Measurements from ENCODE around the gene ZNF736. TPM values are rescaled to one million over a fixed set of nuclear protein-coding genes. Genes with fewer than 3 reads are reported as not detected.
"Not testable (repeated sequence)": the region's sequence is repeated elsewhere in the genome, so short reads cannot be mapped to it uniquely, and the experiment has no call there.

Gene ZNF736
- total and polyA plus RNA-seq, 2 of the 4 experiments (the other 2 are of a cell fraction): 1.9 to 8.1 TPM

GRCh38 chr7:64316031-64316742, 2.4 kb downstream of the ZNF736 start:
- in situ Hi-C loops (cut with MboI; ENCODE audit: low sequenced_read_pairs); H3K4me1 ChIP-seq (ENCODE audit: control insufficient read depth, insufficient read depth, low read length); H3K36me3 ChIP-seq (ENCODE audit: control insufficient read depth, insufficient read depth, low read length); H4K5ac ChIP-seq (ENCODE audit: low read depth, low read length); H4K20me1 ChIP-seq (ENCODE audit: insufficient read depth, low read length); dilution Hi-C loops (cut with HindIII; ENCODE audit: low sequenced_read_pairs, unreplicated experiment); H3K9ac ChIP-seq (ENCODE audit: low read depth, low read length); H2BK120ac ChIP-seq (ENCODE audit: low read depth, low read length); ATAC-seq (ENCODE audit: low read depth); H3K27ac ChIP-seq (ENCODE audit: insufficient read depth, low read length); H3K4me2 ChIP-seq (ENCODE audit: low read depth, low read length); H3K4me3 ChIP-seq (ENCODE audit: insufficient read depth, low read depth, low read length); H3K9me3 ChIP-seq (ENCODE audit: control insufficient read depth, insufficient read depth, low read length); POLR2A ChIA-PET (ENCODE audit: unreplicated experiment); DNase-seq; H2BK20ac ChIP-seq (ENCODE audit: low read depth, low read length); H3K23ac ChIP-seq (ENCODE audit: low read depth, low read length); H3K18ac ChIP-seq (ENCODE audit: low read depth, low read length); H3K4ac ChIP-seq (ENCODE audit: low read depth, low read length); H3K27me3 ChIP-seq (ENCODE audit: control insufficient read depth, insufficient read depth, low read length); H2BK5ac ChIP-seq (ENCODE audit: low read depth, low read length, poor library complexity, severe bottlenecking); H2AFZ ChIP-seq (replicated peaks; ENCODE audit: low read length, poor library complexity); H3K14ac ChIP-seq (replicated peaks; ENCODE audit: low read depth, low read length); H2AK5ac ChIP-seq (ENCODE audit: low read depth, low read length); H2AK9ac ChIP-seq (replicated peaks; ENCODE audit: low read depth, low read length, poor library complexity); BruUV-seq (replicated peaks); H4K8ac ChIP-seq (ENCODE audit: low read depth in 2 of 2, low read length in 2 of 2); H3K56ac ChIP-seq (ENCODE audit: extremely low read depth, insufficient read depth, low read length); H4K91ac ChIP-seq (ENCODE audit: insufficient read depth, low read depth, low read length); intact Hi-C loops (cut with micrococcal nuclease); CTCF ChIA-PET; H2BK15ac ChIP-seq (ENCODE audit: low read depth, low read length); H3K9me1 ChIP-seq (ENCODE audit: insufficient read depth, low read length): not testable (repeated sequence)
- peaks cover 6 to 11% of the 10 kb centered on the region in 2 experiments for H3K79me1 ChIP-seq (ENCODE audit: low read depth in 1 of 2, low read length in 2 of 2)
- no CpG with 5 or more reads among the region's 1 CpG for WGBS, 2 experiments (ENCODE audit: extremely low coverage in 2 of 2, insufficient read length in 1 of 2)
